ENCODE measurements around the gene ASMTL.

DNA sequence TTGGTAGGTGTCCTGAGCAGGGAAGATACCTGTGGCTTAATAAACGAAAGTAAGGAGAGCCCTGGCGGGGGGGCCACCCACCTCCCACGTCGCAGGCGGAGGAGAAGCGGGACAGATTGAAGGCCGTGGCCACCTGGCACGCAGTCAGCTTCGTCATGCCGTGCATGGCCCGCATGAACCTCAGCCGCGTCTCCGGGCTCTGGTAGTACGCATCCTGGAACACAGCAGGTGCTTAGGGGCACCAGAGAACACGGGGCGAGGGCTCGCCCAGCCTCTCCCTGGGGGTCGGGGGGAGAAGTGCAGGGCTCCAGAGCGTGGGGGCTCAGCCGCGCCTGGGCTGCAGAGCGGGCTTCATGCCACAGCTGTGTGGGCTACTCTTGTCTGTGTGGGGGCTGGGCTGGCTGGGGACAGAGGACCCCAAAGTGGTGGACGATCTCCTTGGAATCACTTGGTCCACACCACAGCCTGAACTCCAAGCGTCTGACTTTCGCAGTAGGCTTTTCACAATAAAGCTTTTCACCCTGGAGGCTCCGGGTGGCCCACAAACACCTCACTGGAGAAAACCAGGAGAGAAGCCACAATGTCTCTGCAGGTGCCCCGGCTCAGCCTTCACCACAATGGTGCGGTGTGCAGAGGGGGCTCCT is 33.7 kb downstream of the ASMTL start:
- TF ChIP-seq POLR2A (IDR thresholded peaks at IDR 0.05) (no peak), POLR2AphosphoS5 (IDR thresholded peaks at IDR 0.05) (no peak)

All from prostate gland (tissue), 1 donor.